Endothelial cell of umbilical vein (primary cell): ENCODE results near the gene RNF150. TPM values are rescaled to one million over a fixed set of nuclear protein-coding genes. Genes with fewer than 3 reads are reported as not detected.

ENCODE experiments used
- BruUV-seq: library from RNA; stranded (reverse); fragments of 400-500 nt; replicated peaks from 2 replicates; lab custom pipeline; 2021; lab: Mats Ljungman, UMichigan
- CTCF ChIA-PET: fragments of 300-600, 350-600 bp; sonication (Branson Sonifier 250); formaldehyde crosslinking; loops from one replicate; lab custom pipeline; 2021; ENCODE audit warnings: antibody characterized with exemption, inconsistent platforms; lab: Charles Lee
- POLR2A ChIA-PET: fragments of 300-600, 350-600 bp; sonication (Branson Sonifier 250); formaldehyde crosslinking; loops from one replicate; lab custom pipeline; 2021; ENCODE audit warnings: antibody characterized with exemption, inconsistent platforms; lab: Charles Lee
- DNase-seq: peaks from one replicate; pipeline ENCODE4 v3.0.0-alpha.2; 2011; ENCODE audit warnings: low read depth, low spot score
- FAIRE-seq: peaks from 2 replicates; lab custom pipeline; 2011; peaks lifted over from hg19 to GRCh38; lab: Jason Lieb, UNC
- H2AFZ ChIP-seq: 2 replicates; pipeline ENCODE4 v1.6.0; 2012; ENCODE audit warnings: low read depth, low read length, control low read depth, inconsistent platforms
- H3K27ac ChIP-seq: 2 replicates; pipeline ENCODE4 v1.5.1; 2011; ENCODE audit warnings: low read depth, mild to moderate bottlenecking, control low read depth, low read length, moderate library complexity; ENCODE audit not compliant: insufficient read depth
- H3K27me3 ChIP-seq, 2 experiments: 2 replicates each; pipeline versions ENCODE4 v1.6.0 to v1.6.1; 2011; ENCODE audit warnings: low read length in 2 of 2, mixed read lengths in 1 of 2; ENCODE audit not compliant: control insufficient read depth in 2 of 2, insufficient read depth in 2 of 2
- H3K36me3 ChIP-seq, 2 experiments: 2 replicates in 1 of 2; 3 replicates in 1 of 2; pipeline ENCODE4 v1.5.1; 2011; ENCODE audit warnings: low read length in 2 of 2, mild to moderate bottlenecking in 1 of 2, moderate library complexity in 1 of 2; ENCODE audit not compliant: control insufficient read depth in 2 of 2, insufficient read depth in 2 of 2; ENCODE audit errors: extremely low read depth in 1 of 2
- H3K4me1 ChIP-seq: 3 replicates; pipeline ENCODE4 v1.5.1; 2011; ENCODE audit warnings: mild to moderate bottlenecking, low read length; ENCODE audit not compliant: control insufficient read depth, insufficient read depth; ENCODE audit errors: extremely low read depth
- H3K4me2 ChIP-seq: 2 replicates; pipeline ENCODE4 v1.6.1; 2011; ENCODE audit warnings: low read length, control low read depth, mixed read lengths; ENCODE audit not compliant: insufficient read depth
- H3K4me3 ChIP-seq, 3 experiments: fragments of 200-600 bp in 1 of 3; sonication (generic), shearing (Covaris generic) in 1 of 3; replicated peaks in 1 of 3; 2 replicates each; pipeline ENCODE4 v1.5.1; 2011 to 2016; ENCODE audit warnings: control low read depth in 3 of 3, low read length in 3 of 3, mild to moderate bottlenecking in 2 of 3, inconsistent platforms in 1 of 3, low read depth in 1 of 3, moderate library complexity in 1 of 3; ENCODE audit not compliant: insufficient read depth in 1 of 3
- H3K79me2 ChIP-seq: 2 replicates; pipeline ENCODE4 v1.6.0; 2012; ENCODE audit warnings: low read length, inconsistent platforms; ENCODE audit not compliant: control insufficient read depth, insufficient read depth
- H3K9ac ChIP-seq: replicated peaks from 2 replicates; pipeline ENCODE3; 2011; ENCODE audit warnings: low read length, control low read depth; ENCODE audit not compliant: insufficient read depth; ENCODE audit errors: extremely low read depth
- H3K9me1 ChIP-seq: replicated peaks from 3 replicates; pipeline ENCODE4 v1.6.0; 2011; ENCODE audit warnings: mild to moderate bottlenecking, low read length; ENCODE audit not compliant: control insufficient read depth, insufficient read depth; ENCODE audit errors: extremely low read depth
- H3K9me3 ChIP-seq: replicated peaks from 2 replicates; pipeline ENCODE4 v1.5.1; 2012; ENCODE audit warnings: low read length, inconsistent platforms; ENCODE audit not compliant: control insufficient read depth, insufficient read depth
- H4K20me1 ChIP-seq: replicated peaks from 2 replicates; pipeline ENCODE3; 2011; ENCODE audit warnings: mild to moderate bottlenecking, low read length; ENCODE audit not compliant: control insufficient read depth, insufficient read depth; ENCODE audit errors: extremely low read depth
- EZH2 ChIP-seq: IDR thresholded peaks from 2 replicates; pipeline ENCODE4 v1.6.1; 2012; ENCODE audit warnings: borderline replicate concordance, low read depth, mild to moderate bottlenecking, moderate library complexity, low read length, inconsistent platforms; ENCODE audit not compliant: severe bottlenecking
- FOS ChIP-seq: IDR thresholded peaks from 2 replicates; pipeline ENCODE4 v1.6.1; 2011; ENCODE audit warnings: mild to moderate bottlenecking, low read length, moderate library complexity, borderline replicate concordance; ENCODE audit not compliant: insufficient read depth
- GATA2 ChIP-seq: IDR thresholded peaks from 2 replicates; pipeline ENCODE4 v1.7.0; 2011; ENCODE audit warnings: low read depth, mild to moderate bottlenecking, moderate library complexity, mixed read lengths, low read length; ENCODE audit not compliant: insufficient read length, insufficient read depth
- JUN ChIP-seq: IDR thresholded peaks from 2 replicates; pipeline ENCODE4 v1.6.1; 2011; ENCODE audit warnings: borderline replicate concordance, low read depth; ENCODE audit not compliant: insufficient read length, insufficient read depth
- MYC ChIP-seq: IDR thresholded peaks from one replicate; pipeline ENCODE4 v1.6.1; 2011; ENCODE audit warnings: mild to moderate bottlenecking, low read depth, low read length
- POLR2A ChIP-seq: IDR thresholded peaks from 2 replicates; pipeline ENCODE4 v1.6.1; 2012; ENCODE audit warnings: low read depth, mild to moderate bottlenecking, control low read depth, low read length
- POLR2AphosphoS5 ChIP-seq: IDR thresholded peaks from 2 replicates; pipeline ENCODE4 v1.6.1; 2012; ENCODE audit warnings: low read depth, mild to moderate bottlenecking, control low read depth, low read length, moderate library complexity; ENCODE audit not compliant: insufficient read depth
- dilution Hi-C: fragments of 300-500 bp; cut with MboI; formaldehyde crosslinking; loops from one replicate; pipeline ENCODE4 v1.15.0; 2019; ENCODE audit warnings: low sequenced_read_pairs; ENCODE audit not compliant: extremely low pct_ligation_motif_present
- intact Hi-C: fragments of 100-400 bp; cut with micrococcal nuclease; formaldehyde crosslinking; loops from one replicate; pipeline ENCODE4 v1.10.0; 2022
- polyA plus RNA-seq, 4 experiments: library from polyadenylated mRNA; depleted of rRNA in 3 of 4; stranded (reverse) in 3 of 4; unstranded in 1 of 4; fragments of >200 nt; gene quantifications; 2 replicates each; pipeline versions ENCODE4 v1.2.1 to v1.2.3, GENCODE V29; 2011 to 2012; ENCODE audit warnings: missing spikeins in 1 of 4
- total RNA-seq: library from RNA; stranded (reverse); gene quantifications from 2 replicates; pipeline ENCODE4 v1.2.3, GENCODE V29; 2021
- TF ChIP-seq, protein P1 (sequence below), 2 donors: IDR thresholded peaks; 1 replicate in 1 of 2; 2 replicates in 1 of 2; pipeline ENCODE4 v1.5.1; 2011; ENCODE audit warnings: low read length in 2 of 2, mild to moderate bottlenecking in 2 of 2, moderate library complexity in 2 of 2, control low read depth in 1 of 2, inconsistent platforms in 1 of 2, low read depth in 1 of 2; ENCODE audit not compliant: insufficient read depth in 1 of 2; ENCODE audit errors: extremely low read depth in 1 of 2
- TF ChIP-seq, protein P2 (sequence below): IDR thresholded peaks from 2 replicates; pipeline ENCODE4 v1.6.1; 2011; ENCODE audit not compliant: insufficient read depth, insufficient read length

Gene RNF150
- total and polyA plus RNA-seq, 2 donors (not counting 3 experiments of a cell fraction or from before 2014, with no cell fraction given): 0.33 to 0.35 TPM

DNA sequence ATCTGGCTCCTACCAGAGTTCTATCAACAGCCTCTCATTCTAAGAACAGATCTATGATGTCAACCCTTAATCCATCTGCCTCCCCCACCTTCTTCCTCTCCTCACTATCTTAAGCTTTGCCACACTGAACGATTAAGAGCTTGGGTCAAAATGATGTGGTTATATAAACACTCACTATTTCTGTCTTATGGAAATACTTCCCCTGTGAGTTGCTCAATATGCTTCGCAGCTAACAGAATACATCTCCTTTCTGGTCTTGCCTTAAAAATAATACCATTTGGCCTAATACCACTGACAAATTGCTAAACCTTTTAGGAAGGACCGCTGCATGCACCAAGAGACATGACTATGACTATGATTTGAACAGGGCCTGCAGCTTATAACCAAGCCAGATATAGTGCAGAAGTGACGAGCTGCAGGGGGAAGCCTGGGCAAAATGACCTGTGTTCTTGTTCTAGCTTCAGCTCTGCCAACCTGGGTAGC is 130.9 kb downstream of the RNF150 start:
- dilution Hi-C loops (no loop called here), intact Hi-C loops (no loop called here)
- Histone ChIP-seq H3K27ac (no peak overlapping the region), H3K79me2 (no peaks in the 10 kb centered on the region), H3K27me3 (no peaks in the 10 kb centered on the region), H3K9me3 (no peaks in the 10 kb centered on the region), H3K4me1 (no peaks in the 10 kb centered on the region), H3K4me2 (no peak overlapping the region), H3K4me3 (no peak overlapping the region), H3K36me3 (no peaks in the 10 kb centered on the region), H4K20me1 (no peaks in the 10 kb centered on the region), H2AFZ (no peak overlapping the region), H3K9me1 (no peaks in the 10 kb centered on the region), H3K9ac (no peak overlapping the region)
- no peak for DNase-seq
- no TSS peak for BruUV-seq
- no peak for FAIRE-seq
- ChIA-PET CTCF (no interaction called here), POLR2A (no interaction called here)
- TF ChIP-seq FOS (no peak), POLR2A (no peak), POLR2AphosphoS5 (no peak), MYC (no peak), EZH2 (no peak), GATA2 (no peak), JUN (no peak)
- TF ChIP-seq, protein P1, sequence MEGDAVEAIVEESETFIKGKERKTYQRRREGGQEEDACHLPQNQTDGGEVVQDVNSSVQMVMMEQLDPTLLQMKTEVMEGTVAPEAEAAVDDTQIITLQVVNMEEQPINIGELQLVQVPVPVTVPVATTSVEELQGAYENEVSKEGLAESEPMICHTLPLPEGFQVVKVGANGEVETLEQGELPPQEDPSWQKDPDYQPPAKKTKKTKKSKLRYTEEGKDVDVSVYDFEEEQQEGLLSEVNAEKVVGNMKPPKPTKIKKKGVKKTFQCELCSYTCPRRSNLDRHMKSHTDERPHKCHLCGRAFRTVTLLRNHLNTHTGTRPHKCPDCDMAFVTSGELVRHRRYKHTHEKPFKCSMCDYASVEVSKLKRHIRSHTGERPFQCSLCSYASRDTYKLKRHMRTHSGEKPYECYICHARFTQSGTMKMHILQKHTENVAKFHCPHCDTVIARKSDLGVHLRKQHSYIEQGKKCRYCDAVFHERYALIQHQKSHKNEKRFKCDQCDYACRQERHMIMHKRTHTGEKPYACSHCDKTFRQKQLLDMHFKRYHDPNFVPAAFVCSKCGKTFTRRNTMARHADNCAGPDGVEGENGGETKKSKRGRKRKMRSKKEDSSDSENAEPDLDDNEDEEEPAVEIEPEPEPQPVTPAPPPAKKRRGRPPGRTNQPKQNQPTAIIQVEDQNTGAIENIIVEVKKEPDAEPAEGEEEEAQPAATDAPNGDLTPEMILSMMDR (IDR thresholded peaks at IDR 0.05; ENCODE audit: extremely low read depth in 1 of 2, insufficient read depth in 1 of 2, low read depth in 1 of 2, low read length in 2 of 2): no peak
- TF ChIP-seq, protein P2, sequence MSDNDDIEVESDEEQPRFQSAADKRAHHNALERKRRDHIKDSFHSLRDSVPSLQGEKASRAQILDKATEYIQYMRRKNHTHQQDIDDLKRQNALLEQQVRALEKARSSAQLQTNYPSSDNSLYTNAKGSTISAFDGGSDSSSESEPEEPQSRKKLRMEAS: no peak
